Fibroblast of pulmonary artery (primary cell): Measurements from ENCODE around the gene MMP2.
A peak's percentile ranks its signal among the peaks of the same experiment; 100 is the strongest.

ENCODE experiments used
- DNase-seq: peaks from one replicate; pipeline ENCODE4 v3.0.0-alpha.2; 2010; ENCODE audit warnings: low read depth
- H3K4me3 ChIP-seq: replicated peaks from 2 replicates; pipeline ENCODE4 v1.5.1; 2011; ENCODE audit warnings: low read depth, mild to moderate bottlenecking, control low read depth, low read length, moderate library complexity
- CTCF ChIP-seq: IDR thresholded peaks from 2 replicates; pipeline ENCODE4 v1.5.1; 2011; ENCODE audit warnings: mild to moderate bottlenecking, control low read depth, low read length, inconsistent platforms; ENCODE audit errors: missing control alignments

Gene MMP2

DNA sequence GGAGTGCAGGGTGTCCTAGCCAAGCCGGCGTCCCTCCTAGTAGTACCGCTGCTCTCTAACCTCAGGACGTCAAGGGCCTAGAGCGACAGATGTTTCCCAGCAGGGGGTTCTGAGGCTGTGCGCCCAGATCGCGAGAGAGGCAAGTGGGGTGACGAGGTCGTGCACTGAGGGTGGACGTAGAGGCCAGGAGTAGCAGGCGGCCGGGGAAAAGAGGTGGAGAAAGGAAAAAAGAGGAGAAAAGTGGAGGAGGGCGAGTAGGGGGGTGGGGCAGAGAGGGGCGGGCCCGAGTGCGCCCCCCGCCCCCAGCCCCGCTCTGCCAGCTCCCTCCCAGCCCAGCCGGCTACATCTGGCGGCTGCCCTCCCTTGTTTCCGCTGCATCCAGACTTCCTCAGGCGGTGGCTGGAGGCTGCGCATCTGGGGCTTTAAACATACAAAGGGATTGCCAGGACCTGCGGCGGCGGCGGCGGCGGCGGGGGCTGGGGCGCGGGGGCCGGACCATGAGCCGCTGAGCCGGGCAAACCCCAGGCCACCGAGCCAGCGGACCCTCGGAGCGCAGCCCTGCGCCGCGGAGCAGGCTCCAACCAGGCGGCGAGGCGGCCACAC lies at the start of gene MMP2:
Gene MMP2 (plus strand): TSS at position 372 of the 603 bp plus-strand sequence. CDS start 282 bp downstream, outside the sequence.
- DNase-seq = peak; percentile 82
- no peak for TF ChIP-seq CTCF
- H3K4me3 ChIP-seq = peak within 1 kb of the TSS; percentile 94

GRCh38 chr16:55433030-55433429 lies 46.0 kb upstream of the MMP2 start:
- DNase-seq = no peak
- TF ChIP-seq CTCF = no peak
- no peak overlapping the region for H3K4me3 ChIP-seq

GRCh38 chr16:55433535-55433934 lies 45.5 kb upstream of the MMP2 start:
- no peak overlapping the region for H3K4me3 ChIP-seq
- no peak for TF ChIP-seq CTCF
- no peak for DNase-seq

DNA sequence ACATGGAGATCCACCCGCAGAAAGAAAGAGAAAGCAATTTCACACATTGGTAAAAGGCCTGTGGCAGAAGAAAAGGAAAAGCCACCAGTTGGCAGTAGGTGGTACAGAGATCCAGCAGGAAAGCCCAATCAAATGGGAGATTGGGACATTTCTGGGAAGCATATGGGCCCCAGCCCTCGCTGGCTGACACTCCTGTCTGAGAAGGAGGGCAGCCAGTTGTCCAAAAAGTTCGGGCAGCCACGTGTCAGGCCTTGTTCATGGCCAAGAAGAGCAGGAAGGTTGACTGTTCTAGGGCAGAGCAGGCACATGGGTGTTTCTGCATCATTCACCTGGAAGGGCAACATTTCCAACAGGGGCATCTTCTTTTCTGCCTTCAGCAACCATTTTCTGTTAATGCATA lies 45.0 kb upstream of the MMP2 start:
- TF ChIP-seq CTCF = no peak
- H3K4me3 ChIP-seq = no peak overlapping the region
- no peak for DNase-seq

- no peak for DNase-seq
- TF ChIP-seq CTCF = no peak
- no peak overlapping the region for H3K4me3 ChIP-seq
These were observed 43.6 kb upstream of the MMP2 start for GRCh38 chr16:55435387-55435786.

DNA sequence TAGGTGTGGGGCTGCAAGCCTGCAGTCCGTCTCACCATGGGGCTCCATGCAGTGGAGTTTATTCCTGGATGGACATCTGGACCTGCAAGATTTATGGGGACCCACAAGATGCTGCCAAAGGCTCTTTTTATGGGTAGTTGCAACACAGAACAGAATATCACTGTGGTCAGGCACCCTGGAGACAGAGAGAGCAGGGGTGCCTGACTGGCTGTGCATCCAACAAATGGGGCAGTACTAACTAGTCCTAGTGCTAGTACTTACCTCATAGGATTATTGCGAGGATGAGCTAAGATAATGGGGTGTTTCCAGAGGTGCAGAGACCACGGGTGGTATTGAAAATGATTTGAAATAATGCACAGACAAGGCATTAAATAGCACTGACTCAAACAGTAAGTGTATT lies 42.4 kb upstream of the MMP2 start:
- no peak for TF ChIP-seq CTCF
- H3K4me3 ChIP-seq = no peak overlapping the region
- no peak for DNase-seq

DNA sequence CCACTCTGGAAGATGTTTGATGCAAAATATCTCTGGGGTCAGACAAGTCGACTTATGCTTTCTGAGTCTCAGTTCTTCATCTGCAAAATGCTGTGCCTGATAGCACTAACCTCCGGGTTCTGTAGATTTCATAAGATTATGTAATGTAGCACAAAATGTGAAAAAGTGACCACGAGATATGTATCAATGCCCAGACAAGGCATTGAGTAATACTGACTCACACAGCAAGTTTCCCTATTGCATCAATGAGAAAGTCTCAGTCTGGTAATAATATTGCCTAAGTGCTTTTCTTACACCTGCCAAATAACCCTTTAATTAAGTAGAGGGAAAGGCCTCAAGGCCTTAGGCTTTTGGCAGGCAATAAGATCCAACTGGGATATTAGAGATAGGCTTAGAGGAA lies 41.4 kb upstream of the MMP2 start:
- peak; percentile 32 for DNase-seq
- TF ChIP-seq CTCF = no peak
- no peak overlapping the region for H3K4me3 ChIP-seq
